MM.1S (cell line): ENCODE results near the gene RGS4.

Experiments used
- CTCF ChIP-seq: fragments of 300-600 bp; sonication (generic); IDR thresholded peaks from 2 replicates; pipeline ENCODE4 v1.5.1; 2016; ENCODE audit warnings: antibody characterized with exemption, low read length, mixed read lengths
- EZH2 ChIP-seq: fragments of 300-600 bp; sonication (generic); optimal IDR thresholded peaks from 2 replicates; pipeline ENCODE3; 2017; ENCODE audit warnings: low read depth, mild to moderate bottlenecking, antibody characterized with exemption, low read length, mixed read lengths
- EZH2phosphoT487 ChIP-seq: fragments of 300-600 bp; sonication (generic); IDR thresholded peaks from 2 replicates; pipeline ENCODE4 v1.6.1; 2018; ENCODE audit warnings: antibody characterized with exemption, low read length

DNA sequence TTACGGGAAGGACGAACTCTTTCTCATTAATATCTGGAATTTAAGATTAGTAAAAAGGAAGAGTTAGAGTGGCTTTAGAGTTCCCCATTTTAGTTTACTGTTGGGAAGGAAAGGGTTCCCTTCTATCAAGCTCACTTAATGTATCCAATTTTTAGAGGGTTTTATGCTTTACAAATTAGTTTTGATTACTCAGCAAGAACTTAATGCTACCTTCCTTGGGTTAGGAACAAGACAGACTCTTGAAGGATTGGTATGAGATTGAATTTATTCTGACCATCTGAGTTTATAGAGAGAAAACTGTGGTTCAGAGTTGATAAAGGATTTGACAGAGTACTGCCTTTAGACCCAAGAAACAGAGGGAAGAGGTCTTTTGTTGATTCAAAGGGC lies 29.5 kb upstream of the RGS4 start:
- no peak for TF ChIP-seq CTCF
- no peak for TF ChIP-seq EZH2phosphoT487
- TF ChIP-seq EZH2: no peak
